ENCODE results near the gene THBS3.
A peak's percentile ranks its signal among the peaks of the same experiment; 100 is the strongest.
"Not testable (repeated sequence)": the region's sequence is repeated elsewhere in the genome, so short reads cannot be mapped to it uniquely, and the experiment has no call there.

The THBS3 gene

GRCh38 chr1:155206891-155207805, 549 bp downstream of the THBS3 start:
- DNase-seq: peak; percentile 95

- no peak for DNase-seq
Measured at GRCh38 chr1:155205969-155206593, 1.6 kb downstream of the THBS3 start.

- DNase-seq: no peak
Measured at GRCh38 chr1:155205035-155205434, 2.7 kb downstream of the THBS3 start.

- DNase-seq: no peak
Measured at GRCh38 chr1:155202731-155203515, 4.8 kb downstream of the THBS3 start.

GRCh38 chr1:155202198-155202597, 5.5 kb downstream of the THBS3 start:
- no peak for DNase-seq

GRCh38 chr1:155200920-155201319, 6.8 kb downstream of the THBS3 start:
- DNase-seq: no peak

GRCh38 chr1:155199792-155200191, 7.9 kb downstream of the THBS3 start:
- no peak for DNase-seq

- DNase-seq: no peak
Measured at GRCh38 chr1:155198547-155198906, 9.2 kb downstream of the THBS3 start.

GRCh38 chr1:155197901-155198546, 9.7 kb downstream of the THBS3 start:
- no peak for DNase-seq

GRCh38 chr1:155196893-155197638, 10.6 kb downstream of the THBS3 start:
- DNase-seq: no peak

- DNase-seq: no peak
Measured at GRCh38 chr1:155196103-155196892, 11.4 kb downstream of the THBS3 start.

GRCh38 chr1:155195201-155196102, 12.2 kb downstream of the THBS3 start:
- DNase-seq: no peak

GRCh38 chr1:155193991-155194240, 13.8 kb downstream of the THBS3 start:
- not testable (repeated sequence) for DNase-seq

GRCh38 chr1:155193275-155193990, 14.3 kb downstream of the THBS3 start:
- peak; percentile 78 for DNase-seq

GRCh38 chr1:155192346-155193274, 15.1 kb downstream of the THBS3 start:
- DNase-seq: no peak

- DNase-seq: no peak
Measured at GRCh38 chr1:155191904-155192303, 15.8 kb downstream of the THBS3 start.

- DNase-seq: not testable (repeated sequence)
Measured at GRCh38 chr1:155189926-155190325, 17.8 kb downstream of the THBS3 start.

GRCh38 chr1:155188268-155188667, 19.4 kb downstream of the THBS3 start:
- no peak for DNase-seq

- no peak for DNase-seq
Measured at GRCh38 chr1:155187456-155187891, 20.2 kb downstream of the THBS3 start.

Measured in activated T-cell treated with anti-CD3 and anti-CD28 coated beads, Interleukin-2, amount 50 U/mL, for 1 hour (primary cell).